SK-N-MC (cell line): ENCODE measurements around the gene ACAP2.

ENCODE experiments used
- DNase-seq: peaks from one replicate; pipeline ENCODE4 v3.0.0-alpha.2; 2011; ENCODE audit warnings: low read depth, low spot score
- H3K27ac ChIP-seq: fragments of 200-600 bp; sonication (generic); 2 replicates; pipeline ENCODE4 v1.5.1; 2016; ENCODE audit warnings: mixed run types
- H3K36me3 ChIP-seq: fragments of 200-600 bp; sonication (generic); 2 replicates; pipeline ENCODE4 v1.6.1; 2017; ENCODE audit warnings: antibody characterized with exemption, low read length, mixed read lengths; ENCODE audit not compliant: insufficient read depth
- H3K4me3 ChIP-seq: fragments of 200-600 bp; sonication (generic); 2 replicates; pipeline ENCODE4 v1.5.1; 2016
- H3K9ac ChIP-seq: fragments of 200-600 bp; sonication (generic); 2 replicates; pipeline ENCODE4 v1.8.0; 2017; ENCODE audit warnings: mixed run types, mixed read lengths; ENCODE audit not compliant: insufficient read length
- H3K9me3 ChIP-seq: fragments of 200-600 bp; sonication (generic); 2 replicates; pipeline ENCODE4 v1.6.1; 2017; ENCODE audit warnings: low read depth, mild to moderate bottlenecking, antibody characterized with exemption, low read length, moderate library complexity, mixed read lengths
- EZH2 ChIP-seq: fragments of 200-600 bp; sonication (generic); IDR thresholded peaks from one replicate; pipeline ENCODE4 v1.6.1; 2017; ENCODE audit warnings: antibody characterized with exemption
- FOXP2 ChIP-seq: optimal IDR thresholded peaks from 2 replicates; pipeline ENCODE3; 2011; ENCODE audit warnings: mild to moderate bottlenecking, moderate library complexity; ENCODE audit not compliant: insufficient read depth; ENCODE audit errors: extremely low read length, control extremely low read depth
- POLR2AphosphoS5 ChIP-seq: IDR thresholded peaks from 2 replicates; pipeline ENCODE4 v1.6.1; 2012; ENCODE audit warnings: mild to moderate bottlenecking, low read depth, low read length, borderline replicate concordance

The ACAP2 gene

DNA sequence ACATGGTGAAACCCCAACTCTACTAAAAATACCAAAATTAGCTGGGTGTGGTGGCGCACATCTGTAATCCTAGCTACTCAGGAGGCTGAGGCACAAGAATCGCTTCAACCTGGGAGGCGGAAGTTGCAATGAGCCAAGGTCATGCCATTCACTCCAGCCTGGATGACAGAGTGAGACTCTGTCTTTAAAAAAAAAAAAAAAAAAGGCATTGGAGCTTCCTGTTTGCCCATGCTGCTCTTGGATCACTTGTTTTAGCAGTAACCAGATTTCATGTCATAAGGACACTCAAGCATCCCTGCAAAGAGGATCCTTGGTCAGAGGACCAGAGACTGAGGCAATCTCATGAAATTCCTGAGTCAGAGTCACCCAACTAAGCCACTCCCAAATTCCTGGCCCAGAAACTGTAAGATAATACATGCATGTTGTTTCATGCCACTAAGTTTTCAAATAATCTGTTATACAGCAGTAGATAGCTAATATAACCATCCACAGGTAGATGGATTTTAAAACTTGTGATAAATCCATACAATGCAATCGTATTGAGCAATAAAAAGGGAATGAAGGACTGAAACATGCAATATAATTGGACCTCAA is 89.8 kb downstream of the ACAP2 start:
- Histone ChIP-seq H3K27ac (peak overlapping the region; percentile 60), H3K36me3 (peaks cover 4% of the 10 kb centered on the region; the same call in 1 of the 2 replicates), H3K9ac (no peak overlapping the region), H3K4me3 (no peak overlapping the region), H3K9me3 (no peaks in the 10 kb centered on the region)
- DNase-seq: peak; percentile 18
- TF ChIP-seq POLR2AphosphoS5 (no peak), EZH2 (no peak), FOXP2 (no peak)

DNA sequence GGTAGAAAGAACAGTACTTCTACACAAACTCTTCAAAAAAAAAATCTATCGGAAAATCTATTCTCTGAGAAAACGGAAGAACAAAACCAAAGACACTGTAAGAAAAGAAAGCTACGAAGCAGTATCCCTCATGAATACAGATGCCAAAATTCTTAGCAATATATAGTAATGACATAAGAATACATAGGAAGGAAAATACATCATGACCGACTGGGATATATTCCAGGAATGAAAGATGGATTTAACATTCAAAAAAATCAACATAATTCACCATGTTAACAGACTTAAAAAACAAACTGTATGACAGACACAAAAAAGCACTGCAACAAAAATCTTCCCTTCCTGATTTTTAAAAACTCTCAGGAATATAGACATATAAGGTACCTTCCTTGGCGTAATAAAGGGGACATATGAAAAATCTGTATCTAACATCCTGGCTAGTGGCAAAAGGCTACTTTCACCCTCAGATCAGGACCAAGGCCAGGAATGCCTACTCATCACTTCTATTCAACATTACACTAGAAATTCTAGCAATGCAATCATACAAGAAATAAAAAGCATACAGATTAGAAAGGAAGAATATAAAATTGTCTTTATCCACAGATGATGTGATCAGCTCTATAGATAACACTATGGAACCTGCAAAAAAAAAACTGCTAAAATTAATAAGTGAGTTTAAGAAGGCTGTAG is 94.2 kb downstream of the ACAP2 start:
- H3K27ac ChIP-seq: no peak overlapping the region
- no peak for DNase-seq
- H3K9ac ChIP-seq: no peak overlapping the region
- no peak overlapping the region for H3K4me3 ChIP-seq
- H3K36me3 ChIP-seq: no peaks in the 10 kb centered on the region; the same call in 1 of the 2 replicates
- H3K9me3 ChIP-seq: no peaks in the 10 kb centered on the region
- TF ChIP-seq FOXP2: no peak
- TF ChIP-seq POLR2AphosphoS5: no peak
- TF ChIP-seq EZH2: no peak

DNA sequence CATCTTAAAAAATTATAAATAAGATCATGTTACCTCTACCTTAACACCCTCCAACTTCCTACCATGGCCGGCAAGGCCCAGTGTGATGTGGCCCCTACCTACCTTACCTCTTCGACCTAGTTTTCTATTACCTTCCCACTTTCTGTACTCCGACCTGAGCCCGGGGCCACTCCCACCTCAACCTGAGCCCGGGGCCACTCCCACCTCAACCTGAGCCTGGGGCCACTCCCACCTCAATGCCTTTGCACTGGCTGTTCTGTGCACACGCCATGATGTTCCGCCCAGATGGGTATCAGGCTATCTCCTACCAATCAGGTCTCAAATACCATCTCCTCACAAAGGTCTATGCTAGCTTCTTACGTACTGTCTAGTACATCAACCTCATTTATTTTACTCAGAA is 105.1 kb downstream of the ACAP2 start:
- TF ChIP-seq FOXP2: no peak
- TF ChIP-seq POLR2AphosphoS5: no peak
- TF ChIP-seq EZH2: no peak
- H3K9me3 ChIP-seq: no peaks in the 10 kb centered on the region
- no peak overlapping the region for H3K9ac ChIP-seq
- no peak for DNase-seq
- H3K4me3 ChIP-seq: no peak overlapping the region
- H3K27ac ChIP-seq: no peak overlapping the region
- peaks cover 9% of the 10 kb centered on the region for H3K36me3 ChIP-seq

DNA sequence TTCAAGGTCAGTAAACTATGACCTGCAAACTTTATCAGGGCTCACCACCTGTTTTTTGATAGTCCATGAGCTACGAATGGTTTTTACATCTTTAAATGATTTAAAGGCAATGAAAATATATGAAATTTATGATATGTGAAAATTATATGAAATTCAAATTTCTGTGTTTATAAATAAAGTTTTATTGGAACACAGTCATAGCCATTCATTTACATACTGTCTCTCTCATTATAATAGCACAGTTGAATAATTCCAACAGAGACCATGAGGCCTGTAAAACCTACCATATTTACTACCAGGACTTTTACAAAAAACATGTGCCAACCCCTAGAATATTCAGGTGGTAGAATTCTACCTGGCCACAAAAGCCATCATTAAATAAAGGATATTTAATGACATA is 107.9 kb downstream of the ACAP2 start:
- H3K36me3 ChIP-seq: peaks cover 14% of the 10 kb centered on the region; the same call in 1 of the 2 replicates
- TF ChIP-seq POLR2AphosphoS5: no peak
- TF ChIP-seq FOXP2: no peak
- no peak for TF ChIP-seq EZH2
- DNase-seq: no peak
- H3K4me3 ChIP-seq: no peak overlapping the region
- H3K9ac ChIP-seq: no peak overlapping the region
- H3K9me3 ChIP-seq: no peaks in the 10 kb centered on the region
- no peak overlapping the region for H3K27ac ChIP-seq

DNA sequence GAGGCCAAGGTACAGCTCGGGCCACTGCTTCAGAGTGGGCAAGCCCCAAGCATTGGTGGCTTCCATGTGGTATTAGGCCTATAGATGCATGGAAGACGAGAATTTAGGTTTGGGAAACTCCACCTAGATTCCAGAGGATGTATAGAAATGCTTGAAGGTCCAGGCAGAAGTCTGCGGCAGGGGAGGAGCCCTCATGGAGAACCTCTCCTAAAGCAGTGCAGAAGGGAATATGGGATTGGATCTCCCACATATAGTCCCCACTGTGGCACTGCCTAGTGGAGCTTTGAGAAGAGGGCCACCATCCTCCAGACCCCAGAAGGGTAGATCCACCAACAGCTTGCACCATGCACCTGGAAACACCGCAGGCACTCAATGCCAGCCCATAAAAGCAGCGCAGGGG is 123.8 kb downstream of the ACAP2 start:
- H3K27ac ChIP-seq: no peak overlapping the region
- H3K36me3 ChIP-seq: peaks cover 38% of the 10 kb centered on the region
- TF ChIP-seq POLR2AphosphoS5 (no peak), FOXP2 (no peak), EZH2 (no peak)
- H3K9ac ChIP-seq: no peak overlapping the region
- no peak overlapping the region for H3K4me3 ChIP-seq
- no peak for DNase-seq
- peaks cover 13% of the 10 kb centered on the region for H3K9me3 ChIP-seq

DNA sequence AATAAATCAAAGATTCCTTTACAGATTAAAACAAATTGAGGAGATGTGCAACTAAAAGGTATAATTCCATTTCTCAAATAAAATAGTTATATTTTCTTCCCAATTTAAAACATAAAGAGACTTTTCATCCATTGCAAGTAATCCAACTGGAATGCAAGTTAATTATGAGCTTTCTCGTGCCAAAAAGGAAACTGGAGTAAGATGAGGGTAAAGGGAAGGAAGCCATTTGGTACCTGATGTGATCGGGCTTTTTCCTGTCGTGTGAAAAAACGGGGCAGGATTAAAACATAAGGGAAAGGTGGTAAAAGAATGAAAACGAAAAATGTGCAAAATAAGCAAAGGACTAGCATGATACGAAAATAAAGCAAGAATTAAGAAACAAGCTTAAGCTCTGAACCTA is 130.1 kb downstream of the ACAP2 start:
- H3K27ac ChIP-seq: no peak overlapping the region
- TF ChIP-seq EZH2: no peak
- no peak for TF ChIP-seq FOXP2
- no peak for TF ChIP-seq POLR2AphosphoS5
- H3K9me3 ChIP-seq: no peaks in the 10 kb centered on the region
- no peak overlapping the region for H3K9ac ChIP-seq
- H3K4me3 ChIP-seq: no peak overlapping the region
- H3K36me3 ChIP-seq: peaks cover 4% of the 10 kb centered on the region
- no peak for DNase-seq

DNA sequence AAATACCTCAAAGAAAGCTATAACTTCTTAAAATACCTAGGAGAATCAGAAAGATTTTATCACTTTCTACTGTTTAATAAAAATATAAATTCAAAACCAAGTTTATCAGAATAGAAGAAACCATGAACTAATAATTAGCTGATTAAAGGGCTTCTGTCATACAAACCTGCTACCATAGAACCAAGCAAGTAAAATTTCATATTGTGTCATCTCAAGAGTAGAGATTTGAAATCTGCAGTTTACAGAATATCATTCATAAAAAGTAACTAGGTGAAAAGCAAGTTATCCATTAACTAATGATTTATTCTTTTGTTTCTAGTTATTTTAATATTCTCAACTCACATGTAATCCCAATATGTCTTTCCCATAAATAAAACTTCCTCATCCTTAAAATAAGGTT is 135.1 kb downstream of the ACAP2 start:
- H3K9ac ChIP-seq: no peak overlapping the region
- H3K36me3 ChIP-seq: peaks cover 3% of the 10 kb centered on the region
- TF ChIP-seq FOXP2 (no peak), POLR2AphosphoS5 (no peak), EZH2 (no peak)
- DNase-seq: no peak
- H3K9me3 ChIP-seq: no peaks in the 10 kb centered on the region
- H3K27ac ChIP-seq: no peak overlapping the region
- H3K4me3 ChIP-seq: no peak overlapping the region

DNA sequence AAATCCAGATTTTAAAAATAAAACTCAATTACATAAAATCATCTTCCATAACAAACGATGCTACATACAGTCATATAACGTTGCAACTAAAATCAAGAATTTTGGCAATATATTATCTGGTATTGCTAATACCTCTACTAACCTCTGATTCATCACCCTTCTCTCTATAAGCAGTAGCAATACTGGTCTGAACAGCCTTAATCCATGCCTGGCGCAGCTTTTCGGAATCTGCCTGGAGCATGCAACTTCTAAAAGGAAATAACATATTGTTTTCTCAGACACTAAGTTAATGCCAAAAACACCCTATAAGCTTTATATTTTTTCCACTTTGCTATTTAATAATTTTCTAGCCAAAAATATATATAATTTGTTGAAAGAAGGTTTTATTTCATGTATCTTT is 136.5 kb downstream of the ACAP2 start:
- peaks cover 7% of the 10 kb centered on the region; the same call in 1 of the 2 replicates for H3K36me3 ChIP-seq
- TF ChIP-seq EZH2 (no peak), FOXP2 (no peak), POLR2AphosphoS5 (no peak)

More for the DNA sequence above, 136.5 kb downstream of the ACAP2 start:
- Histone ChIP-seq H3K9me3 (no peaks in the 10 kb centered on the region), H3K9ac (no peak overlapping the region), H3K4me3 (no peak overlapping the region), H3K27ac (no peak overlapping the region)
- DNase-seq: no peak
